GM13977 (cell line): ENCODE data around the gene PSIP1.

Source experiments
- DNase-seq: peaks from one replicate; pipeline ENCODE4 v3.0.0; 2012; ENCODE audit warnings: low spot score
- in situ Hi-C: fragments of 300-500 bp; cut with MboI; formaldehyde crosslinking; loops from one replicate; pipeline ENCODE4 v1.12.0; 2022; ENCODE audit warnings: low sequenced_read_pairs, low pct_unique_long_range_greater_than_20kb, mixed read lengths, inconsistent platforms; ENCODE audit not compliant: unreplicated experiment
- TF ChIP-seq, protein P1 (sequence below): IDR thresholded peaks from 2 replicates; pipeline ENCODE4 v1.5.1; 2012; ENCODE audit warnings: mild to moderate bottlenecking, control low read depth; ENCODE audit not compliant: insufficient read depth; ENCODE audit errors: extremely low read depth, missing control alignments

Gene PSIP1

DNA sequence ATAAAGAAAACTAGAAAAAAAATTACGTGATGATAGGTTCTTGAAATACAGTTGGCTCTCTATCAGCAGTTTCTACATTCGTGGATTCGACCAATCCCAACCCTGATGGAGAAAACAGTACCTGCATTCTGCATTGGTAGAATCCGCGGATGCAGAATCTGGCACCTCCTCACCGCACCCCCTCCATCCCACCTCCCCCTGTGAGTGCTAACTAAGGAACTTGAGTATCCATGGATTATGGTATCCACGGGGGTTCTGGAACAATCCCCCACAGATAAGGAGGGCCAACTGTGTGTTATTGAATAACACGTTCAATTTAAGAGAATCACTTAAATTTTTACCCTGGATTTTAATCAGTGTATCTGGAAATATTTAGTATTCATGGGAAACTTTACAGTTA is 10.5 kb upstream of the PSIP1 start:
- in situ Hi-C loops = no loop called here
- TF ChIP-seq, protein P1, sequence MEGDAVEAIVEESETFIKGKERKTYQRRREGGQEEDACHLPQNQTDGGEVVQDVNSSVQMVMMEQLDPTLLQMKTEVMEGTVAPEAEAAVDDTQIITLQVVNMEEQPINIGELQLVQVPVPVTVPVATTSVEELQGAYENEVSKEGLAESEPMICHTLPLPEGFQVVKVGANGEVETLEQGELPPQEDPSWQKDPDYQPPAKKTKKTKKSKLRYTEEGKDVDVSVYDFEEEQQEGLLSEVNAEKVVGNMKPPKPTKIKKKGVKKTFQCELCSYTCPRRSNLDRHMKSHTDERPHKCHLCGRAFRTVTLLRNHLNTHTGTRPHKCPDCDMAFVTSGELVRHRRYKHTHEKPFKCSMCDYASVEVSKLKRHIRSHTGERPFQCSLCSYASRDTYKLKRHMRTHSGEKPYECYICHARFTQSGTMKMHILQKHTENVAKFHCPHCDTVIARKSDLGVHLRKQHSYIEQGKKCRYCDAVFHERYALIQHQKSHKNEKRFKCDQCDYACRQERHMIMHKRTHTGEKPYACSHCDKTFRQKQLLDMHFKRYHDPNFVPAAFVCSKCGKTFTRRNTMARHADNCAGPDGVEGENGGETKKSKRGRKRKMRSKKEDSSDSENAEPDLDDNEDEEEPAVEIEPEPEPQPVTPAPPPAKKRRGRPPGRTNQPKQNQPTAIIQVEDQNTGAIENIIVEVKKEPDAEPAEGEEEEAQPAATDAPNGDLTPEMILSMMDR = no peak
- no peak for DNase-seq

DNA sequence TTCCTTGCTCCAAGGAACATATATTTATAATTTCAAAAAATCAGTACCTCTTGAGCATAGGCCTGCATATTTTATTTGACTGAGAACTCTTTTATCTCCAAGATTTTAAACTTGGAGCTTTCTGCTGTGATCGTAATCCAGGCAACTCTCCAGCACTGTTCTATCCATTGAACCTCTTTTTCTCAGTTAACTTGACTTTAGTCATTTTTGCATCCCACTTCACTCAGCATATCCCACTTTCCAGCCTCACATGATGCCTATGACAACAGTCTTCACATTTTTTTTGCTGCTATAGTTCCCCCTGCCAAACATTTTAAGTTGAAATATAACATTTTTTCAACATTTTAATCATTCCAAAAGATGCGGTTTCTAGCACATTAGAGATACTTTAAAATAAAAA is 9.1 kb upstream of the PSIP1 start:
- in situ Hi-C loops = no loop called here
- DNase-seq = no peak
- TF ChIP-seq, protein P1 = no peak

DNA sequence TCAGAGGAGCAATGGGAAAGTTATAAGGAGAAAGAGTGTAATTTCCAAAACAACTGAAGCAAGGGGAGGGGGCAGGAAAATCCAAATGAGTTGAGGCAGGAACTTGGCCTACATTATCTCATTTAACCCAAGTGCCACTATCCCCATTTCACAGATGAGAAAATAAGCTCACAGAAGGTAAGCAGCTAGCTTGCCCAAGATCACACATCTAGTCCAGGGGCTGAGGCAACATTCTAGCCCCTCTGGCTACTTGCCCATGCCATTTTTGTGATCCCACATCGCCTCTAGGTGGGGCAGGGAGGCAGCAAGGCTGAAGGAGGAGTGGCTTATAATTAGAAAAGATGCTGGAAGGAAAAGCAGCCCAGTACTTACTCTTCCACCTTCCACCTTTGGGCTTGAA is 2.6 kb upstream of the PSIP1 start:
- DNase-seq = no peak
- TF ChIP-seq, protein P1 = peak; percentile 51
- in situ Hi-C loops = no loop called here

DNA sequence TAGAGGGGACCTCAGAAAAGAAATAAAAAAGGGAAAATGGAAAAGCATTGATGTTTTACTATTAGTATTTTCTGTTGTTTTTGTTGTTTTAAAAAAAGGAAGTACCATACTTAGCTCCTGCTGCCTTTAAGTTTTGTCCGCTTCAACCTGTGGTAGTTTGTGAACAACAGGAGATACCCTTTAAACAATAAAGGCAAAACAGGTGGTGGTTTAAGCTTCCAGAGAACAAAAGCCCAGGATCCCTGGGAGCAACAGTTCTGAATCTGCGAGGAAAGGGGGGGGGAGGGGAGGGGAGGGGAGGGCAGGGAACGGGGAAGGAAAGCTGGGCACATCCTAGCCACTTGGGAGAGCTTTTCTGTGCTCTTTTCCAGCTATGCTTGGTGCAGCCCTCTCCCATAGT is 2.1 kb upstream of the PSIP1 start:
- in situ Hi-C loops = no loop called here
- DNase-seq = no peak
- TF ChIP-seq, protein P1 = no peak

DNA sequence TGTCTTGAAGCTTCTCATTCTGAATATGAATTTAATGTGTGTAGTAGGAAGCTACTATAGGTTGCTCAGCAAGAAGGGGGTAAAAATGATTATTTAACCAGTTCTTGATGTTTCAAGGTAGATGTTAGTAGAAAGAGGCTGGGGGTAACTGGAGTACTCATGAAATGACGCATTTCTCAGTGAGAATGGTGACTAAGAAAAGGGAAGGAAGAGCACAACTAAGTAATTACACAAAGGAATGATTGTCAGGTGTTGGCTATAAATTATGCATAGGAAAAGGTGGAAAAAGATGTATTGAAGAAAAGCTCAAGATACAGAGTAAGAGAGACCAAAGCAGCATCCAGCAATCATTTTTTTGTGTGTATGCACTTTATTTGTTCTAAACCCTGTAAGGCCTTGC is 1.4 kb upstream of the PSIP1 start:
- TF ChIP-seq, protein P1 = no peak
- no peak for DNase-seq
- in situ Hi-C loops = no loop called here

DNA sequence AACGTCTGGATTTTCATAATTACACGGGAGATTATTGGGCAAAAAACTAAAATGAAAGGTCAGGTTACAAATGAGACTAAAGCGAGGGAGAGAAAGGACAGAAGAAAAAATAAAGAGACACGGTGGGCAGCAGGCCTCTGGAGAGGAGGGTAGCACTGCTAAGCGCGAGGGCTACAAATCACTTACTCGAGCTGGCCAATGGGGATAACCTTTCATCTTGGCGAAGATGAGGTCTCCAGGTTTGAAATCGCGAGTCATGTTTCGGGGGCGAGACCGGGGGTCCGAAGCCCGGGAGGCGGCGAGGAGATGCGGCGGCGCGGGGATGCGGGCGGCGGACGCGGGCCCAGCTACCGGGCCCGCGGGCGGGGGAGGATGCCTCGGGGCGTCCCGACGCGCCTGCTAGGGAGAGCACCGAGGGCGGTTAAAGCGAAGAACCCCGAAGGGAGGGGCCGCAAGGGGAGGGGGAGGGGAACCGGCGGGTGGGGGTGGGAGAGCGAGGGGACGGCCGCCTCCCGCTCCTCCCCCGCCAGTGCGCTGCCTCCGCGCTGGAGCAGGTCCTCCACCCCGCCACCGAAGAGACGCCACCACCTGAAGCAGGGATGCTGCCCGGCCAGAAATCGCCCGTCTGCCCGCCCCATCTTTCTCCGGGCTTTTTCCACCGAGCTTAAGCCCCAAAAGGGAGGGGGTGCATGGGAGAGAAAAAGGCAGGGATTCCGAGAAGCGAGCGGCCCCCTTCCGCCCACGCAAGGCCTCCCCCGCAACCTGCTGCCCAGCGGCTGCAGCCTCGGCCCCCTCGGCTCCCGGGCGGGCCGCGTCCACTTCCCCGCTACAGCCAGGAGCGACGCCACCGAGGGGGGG is 610 bp downstream of the PSIP1 start:
- TF ChIP-seq, protein P1 = no peak
- in situ Hi-C loops = no loop called here
- DNase-seq = peak; percentile 76

DNA sequence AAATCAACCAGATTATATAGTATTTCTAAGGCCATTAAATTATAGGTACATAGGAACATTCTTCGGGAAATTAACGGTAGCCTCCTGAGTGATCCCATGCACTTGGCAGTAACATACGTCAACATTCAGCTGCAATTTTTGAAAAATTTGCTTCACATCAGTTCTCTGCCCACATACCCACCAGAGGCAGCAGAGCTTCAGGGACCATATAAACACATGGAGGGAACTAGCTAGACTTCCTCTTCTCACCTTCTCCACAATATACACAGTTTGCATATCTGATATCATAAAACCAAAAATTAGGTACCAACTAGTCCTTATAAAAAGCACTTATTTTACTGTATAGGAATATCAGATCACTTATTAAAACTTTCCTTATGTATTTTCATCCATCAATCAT is 4.8 kb downstream of the PSIP1 start:
- no peak for DNase-seq
- TF ChIP-seq, protein P1 = peak; percentile 5
- in situ Hi-C loops = no loop called here
